Upper lobe of left lung (tissue), 6 donors: ENCODE results near the gene DGKZ. TPM values are rescaled to one million over a fixed set of nuclear protein-coding genes. Genes with fewer than 3 reads are reported as not detected.
A peak's percentile ranks its signal among the peaks of the same experiment; 100 is the strongest.

ENCODE experiments used
- ATAC-seq, 2 donors: fragments of 200-7000 bp; cut with Tn5 transposase; one replicate each; pipeline ENCODE4 v1.9.1; 2022; ENCODE audit warnings: mild to moderate bottlenecking in 2 of 2, moderate library complexity in 2 of 2; ENCODE audit not compliant: low FRiP score in 2 of 2
- DNase-seq, 2 donors: peaks; one replicate each; pipeline ENCODE4 v3.0.0-alpha.2; 2019 to 2020
- H3K27ac ChIP-seq, 4 donors: fragments of 200-600 bp; sonication (generic); one replicate each; pipeline ENCODE4 v1.5.1; 2016 to 2019
- H3K27me3 ChIP-seq, 4 donors: fragments of 200-600 bp; sonication (generic); one replicate each; pipeline ENCODE4 v1.5.1; 2017 to 2019
- H3K36me3 ChIP-seq, 4 donors: fragments of 200-600 bp; sonication (generic); one replicate each; pipeline ENCODE4 v1.5.1; 2016 to 2019
- H3K4me1 ChIP-seq, 4 donors: fragments of 200-600 bp; sonication (generic); one replicate each; pipeline ENCODE4 v1.5.1; 2018 to 2019
- H3K4me3 ChIP-seq, 4 donors: fragments of 200-600 bp; sonication (generic); one replicate each; pipeline ENCODE4 v1.5.1; 2017 to 2019; ENCODE audit warnings: mild to moderate bottlenecking in 2 of 4, moderate library complexity in 1 of 4
- H3K9me3 ChIP-seq, 4 donors: fragments of 200-600 bp; sonication (generic); one replicate each; pipeline ENCODE4 v1.5.1; 2018 to 2019
- EP300 ChIP-seq, 4 donors: sonication (generic); formaldehyde crosslinking; IDR thresholded peaks; one replicate each; pipeline ENCODE4 v1.5.1; 2017; ENCODE audit warnings: antibody characterized with exemption in 4 of 4, control low read depth in 2 of 4
- POLR2A ChIP-seq, 4 donors: fragments of 450-650 bp; IDR thresholded peaks; one replicate each; pipeline ENCODE4 v1.5.1; 2016 to 2017; ENCODE audit warnings: antibody characterized with exemption in 4 of 4, mild to moderate bottlenecking in 2 of 4
- POLR2AphosphoS5 ChIP-seq, 2 donors: sonication (generic); formaldehyde crosslinking; IDR thresholded peaks; one replicate each; pipeline ENCODE4 v1.5.1; 2017; ENCODE audit warnings: antibody characterized with exemption in 2 of 2
- WGBS, 2 donors: methylation state at CpG; one replicate each; pipeline ENCODE4 v1.1.5; 2017 to 2018; 5-methylcytosine and 5-hydroxymethylcytosine counted together
- total RNA-seq, 6 donors: library from RNA; depleted of rRNA in 4 of 6; stranded (reverse); fragments of >200 nt in 4 of 6; gene quantifications; one replicate each; pipeline versions ENCODE4 v1.1.0 to v1.2.1, GENCODE V29; 2016 to 2021
- TF ChIP-seq, protein P1 (sequence below), 6 experiments: fragments of 450-650 bp in 4 of 6; fragments of 200-600 bp in 2 of 6; sonication (generic) in 2 of 6; IDR thresholded peaks; one replicate each; pipeline ENCODE4 v1.5.1; 2016 to 2019; ENCODE audit warnings: antibody characterized with exemption in 6 of 6
- donor health status: DM: no; HTN: no; CAD: no; lungs with moderate emphysema.
- donor health status: DM: no; HTN: yes; CAD: no; lungs with severe emphysema.

Gene DGKZ
- total RNA-seq, 6 donors from 2014 or later = 55.1 to 145 (median 65.5) TPM

DNA sequence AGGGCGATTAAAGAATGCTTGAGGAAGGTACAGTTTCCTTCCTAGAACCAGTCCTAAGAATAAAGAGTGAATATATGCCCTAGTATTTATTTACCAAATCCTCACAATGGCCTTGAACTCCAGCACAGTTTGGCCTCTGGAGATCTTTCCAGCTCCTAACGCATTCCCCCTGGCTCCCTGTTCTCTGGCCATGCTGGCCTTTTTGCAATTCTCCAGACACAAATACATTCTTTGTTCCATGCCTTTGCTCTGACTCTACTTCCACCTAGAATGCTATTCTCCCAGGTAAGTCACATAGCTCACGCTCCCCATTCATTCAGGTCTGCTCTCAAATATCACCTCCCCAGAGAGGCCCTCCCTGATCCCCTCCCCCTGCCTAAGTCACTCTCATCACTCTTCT, 3.7 kb upstream of the DGKZ start:
- H3K27me3 ChIP-seq = no peaks in the 10 kb centered on the region
- no peak for TF ChIP-seq EP300 (IDR thresholded peaks at IDR 0.05)
- no peak for TF ChIP-seq POLR2AphosphoS5 (IDR thresholded peaks at IDR 0.05)
- TF ChIP-seq, protein P1, sequence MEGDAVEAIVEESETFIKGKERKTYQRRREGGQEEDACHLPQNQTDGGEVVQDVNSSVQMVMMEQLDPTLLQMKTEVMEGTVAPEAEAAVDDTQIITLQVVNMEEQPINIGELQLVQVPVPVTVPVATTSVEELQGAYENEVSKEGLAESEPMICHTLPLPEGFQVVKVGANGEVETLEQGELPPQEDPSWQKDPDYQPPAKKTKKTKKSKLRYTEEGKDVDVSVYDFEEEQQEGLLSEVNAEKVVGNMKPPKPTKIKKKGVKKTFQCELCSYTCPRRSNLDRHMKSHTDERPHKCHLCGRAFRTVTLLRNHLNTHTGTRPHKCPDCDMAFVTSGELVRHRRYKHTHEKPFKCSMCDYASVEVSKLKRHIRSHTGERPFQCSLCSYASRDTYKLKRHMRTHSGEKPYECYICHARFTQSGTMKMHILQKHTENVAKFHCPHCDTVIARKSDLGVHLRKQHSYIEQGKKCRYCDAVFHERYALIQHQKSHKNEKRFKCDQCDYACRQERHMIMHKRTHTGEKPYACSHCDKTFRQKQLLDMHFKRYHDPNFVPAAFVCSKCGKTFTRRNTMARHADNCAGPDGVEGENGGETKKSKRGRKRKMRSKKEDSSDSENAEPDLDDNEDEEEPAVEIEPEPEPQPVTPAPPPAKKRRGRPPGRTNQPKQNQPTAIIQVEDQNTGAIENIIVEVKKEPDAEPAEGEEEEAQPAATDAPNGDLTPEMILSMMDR (IDR thresholded peaks at IDR 0.05) = no peak
- TF ChIP-seq POLR2A (IDR thresholded peaks at IDR 0.05) = no peak
- no peaks in the 10 kb centered on the region for H3K36me3 ChIP-seq
- peaks cover 52 to 86% (median 69%) of the 10 kb centered on the region in 4 donors for H3K4me1 ChIP-seq
- no peak overlapping the region for H3K4me3 ChIP-seq
- H3K9me3 ChIP-seq = no peaks in the 10 kb centered on the region
- DNase-seq (no peak), ATAC-seq (no peak)
- 78 to 81% methylated on average over 3 of the region's 3 CpGs for WGBS, 2 donors
- H3K27ac ChIP-seq = peak overlapping the region in 2 of 4 donors; percentile 84 to 90

DNA sequence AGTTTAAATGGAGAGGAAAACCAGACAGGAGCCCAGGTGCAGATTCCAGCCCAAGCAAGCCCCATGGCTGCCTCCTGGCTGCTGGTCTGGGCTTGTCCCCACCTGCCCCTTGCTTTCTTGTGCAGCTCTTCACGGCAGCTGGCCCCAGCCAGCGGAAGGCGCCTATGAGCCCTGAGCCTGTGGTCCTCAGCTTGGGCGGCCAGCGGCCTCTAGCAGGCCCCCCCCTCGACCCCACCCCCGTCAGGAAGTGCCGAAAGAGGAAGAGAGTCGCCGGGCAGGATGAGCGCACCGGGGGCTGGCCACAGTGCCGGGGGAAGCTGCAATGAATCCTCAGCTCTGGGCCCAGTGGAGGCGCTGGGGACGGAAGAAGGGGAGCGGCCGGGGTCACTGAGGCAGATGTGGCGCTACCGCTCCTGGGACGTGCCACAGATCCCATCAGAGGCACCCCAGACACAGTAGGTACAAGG, 2.1 kb upstream of the DGKZ start:
- H3K4me1 ChIP-seq = peaks cover 47 to 86% (median 69%) of the 10 kb centered on the region in 4 donors
- WGBS, 2 donors = 27 to 40% methylated on average over 13 to 17 of the region's 20 CpGs
- H3K4me3 ChIP-seq = peak overlapping the region; percentile 26 to 84 (median 58)
- H3K27ac ChIP-seq = peak overlapping the region; percentile 70 to 90 (median 85)
- TF ChIP-seq POLR2A (IDR thresholded peaks at IDR 0.05) (peak in 1 of 4 donors; percentile 57), POLR2AphosphoS5 (IDR thresholded peaks at IDR 0.05) (peak in 1 of 2 donors; percentile 62), EP300 (IDR thresholded peaks at IDR 0.05) (no peak)
- TF ChIP-seq, protein P1 (IDR thresholded peaks at IDR 0.05) = no peak
- no peaks in the 10 kb centered on the region for H3K27me3 ChIP-seq
- no peaks in the 10 kb centered on the region for H3K9me3 ChIP-seq
- H3K36me3 ChIP-seq = no peaks in the 10 kb centered on the region
- ATAC-seq = peak; percentile 41 to 42
- peak; percentile 75 to 86 for DNase-seq

GRCh38 chr11:46345881-46346484, 1.3 kb upstream of the DGKZ start:
- Histone ChIP-seq H3K36me3 (no peaks in the 10 kb centered on the region), H3K9me3 (no peaks in the 10 kb centered on the region), H3K4me1 (peaks cover 44 to 88% (median 69%) of the 10 kb centered on the region in 4 donors), H3K27me3 (no peaks in the 10 kb centered on the region), H3K4me3 (peak overlapping the region; percentile 26 to 84 (median 58)), H3K27ac (peak overlapping the region; percentile 70 to 90 (median 85))
- ATAC-seq = peak in 1 of 2 donors; percentile 11
- 48 to 70% methylated on average over 8 to 10 of the region's 10 CpGs for WGBS, 2 donors
- TF ChIP-seq, protein P1 (IDR thresholded peaks at IDR 0.05) = no peak
- TF ChIP-seq EP300 (IDR thresholded peaks at IDR 0.05) (no peak), POLR2A (IDR thresholded peaks at IDR 0.05) (no peak), POLR2AphosphoS5 (IDR thresholded peaks at IDR 0.05) (no peak)
- no peak for DNase-seq

DNA sequence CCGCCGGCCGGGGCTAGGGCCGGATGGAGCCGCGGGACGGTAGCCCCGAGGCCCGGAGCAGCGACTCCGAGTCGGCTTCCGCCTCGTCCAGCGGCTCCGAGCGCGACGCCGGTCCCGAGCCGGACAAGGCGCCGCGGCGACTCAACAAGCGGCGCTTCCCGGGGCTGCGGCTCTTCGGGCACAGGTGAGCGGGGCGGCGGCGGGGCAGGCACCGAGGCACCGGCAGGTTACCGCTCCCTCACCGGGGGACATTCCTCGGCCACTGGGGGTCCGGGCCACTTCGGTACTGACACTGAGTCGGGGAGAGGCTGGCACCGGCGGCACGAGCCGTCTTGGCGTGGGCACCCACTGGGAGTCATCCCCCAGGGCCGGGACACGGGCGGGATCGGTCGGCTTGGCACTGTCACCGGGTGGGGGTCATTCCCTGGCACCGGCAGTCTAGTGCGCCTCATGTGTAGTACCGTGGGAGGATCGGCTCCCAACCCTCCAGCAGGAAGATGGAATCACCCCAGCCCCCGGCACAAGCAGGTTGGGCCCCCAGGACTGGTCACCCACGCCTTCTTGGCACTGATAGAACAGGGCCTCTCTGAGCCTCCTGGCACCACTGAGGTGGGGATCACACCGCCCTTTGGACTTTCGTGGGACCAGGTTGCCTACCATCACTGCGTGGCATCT, 511 bp downstream of the DGKZ start:
- H3K27ac ChIP-seq = peak overlapping the region; percentile 48 to 90 (median 80)
- no peaks in the 10 kb centered on the region for H3K27me3 ChIP-seq
- WGBS, 2 donors = 26 to 47% methylated on average over 7 to 31 of the region's 63 CpGs
- ATAC-seq (no peak), DNase-seq (no peak)
- H3K4me1 ChIP-seq = peaks cover 46 to 92% (median 69%) of the 10 kb centered on the region in 4 donors
- no peaks in the 10 kb centered on the region for H3K9me3 ChIP-seq
- no peaks in the 10 kb centered on the region for H3K36me3 ChIP-seq
- peak overlapping the region; percentile 44 to 95 (median 72) for H3K4me3 ChIP-seq
- TF ChIP-seq EP300 (IDR thresholded peaks at IDR 0.05) (no peak), POLR2AphosphoS5 (IDR thresholded peaks at IDR 0.05) (no peak), POLR2A (IDR thresholded peaks at IDR 0.05) (no peak)
- TF ChIP-seq, protein P1 (IDR thresholded peaks at IDR 0.05) = no peak
